T-cell (primary cell): Measurements from ENCODE around the gene SPTB. TPM values are rescaled to one million over a fixed set of nuclear protein-coding genes. Genes with fewer than 3 reads are reported as not detected.

ENCODE experiments used
- ATAC-seq, 4 experiments: fragments of 200-7000 bp in 3 of 4; fragments of 150-1000 bp in 1 of 4; cut with Tn5 transposase; replicated peaks in 1 of 4; 1 replicate in 3 of 4; 2 replicates in 1 of 4; pipeline ENCODE4 v1.10.0; 2021; ENCODE audit warnings: moderate library complexity in 3 of 4, mild to moderate bottlenecking in 2 of 4, moderate number of reproducible peaks in 1 of 4
- CTCF ChIA-PET, 2 donors: fragments of 300-600 bp; sonication (Branson Sonifier 250); formaldehyde crosslinking; loops; one replicate each; lab custom pipeline; 2022; ENCODE audit warnings: antibody characterized with exemption in 2 of 2; lab: Charles Lee
- POLR2A ChIA-PET, 2 donors: fragments of 300-600 bp; sonication (Branson Sonifier 250); formaldehyde crosslinking; loops; one replicate each; lab custom pipeline; 2022; ENCODE audit warnings: antibody characterized with exemption in 2 of 2; lab: Charles Lee
- DNase-seq, 35 experiments: peaks; one replicate each; pipeline versions ENCODE4 v3.0.0 to v3.0.0-alpha.2; 2013 to 2023
- H3K27ac ChIP-seq: one replicate; pipeline ENCODE4 v1.5.1; 2013; ENCODE audit warnings: low read length
- H3K27me3 ChIP-seq, 2 experiments: replicated peaks in 1 of 2; 1 replicate in 1 of 2; 2 replicates in 1 of 2; pipeline versions ENCODE4 v1.6.1 to v1.7.0; 2013; ENCODE audit warnings: low read length in 1 of 2, mixed read lengths in 1 of 2; ENCODE audit not compliant: control insufficient read depth in 2 of 2, insufficient read depth in 2 of 2; ENCODE audit errors: extremely low read depth in 1 of 2
- H3K36me3 ChIP-seq, 2 donors: 1 replicate in 1 of 2; 2 replicates in 1 of 2; pipeline versions ENCODE4 v1.6.1 to v1.7.0; 2013; ENCODE audit warnings: low read length in 1 of 2; ENCODE audit not compliant: control insufficient read depth in 2 of 2, insufficient read depth in 1 of 2; ENCODE audit errors: extremely low read depth in 1 of 2
- H3K4me1 ChIP-seq, 2 experiments: 1 replicate in 1 of 2; 2 replicates in 1 of 2; pipeline versions ENCODE4 v1.6.1 to v1.7.0; 2013; ENCODE audit warnings: low read length in 2 of 2, mixed read lengths in 1 of 2; ENCODE audit not compliant: insufficient read depth in 2 of 2, control insufficient read depth in 1 of 2; ENCODE audit errors: extremely low read depth in 1 of 2
- H3K4me3 ChIP-seq, 2 donors: 1 replicate in 1 of 2; 2 replicates in 1 of 2; pipeline versions ENCODE4 v1.5.1 to v1.7.0; 2013; ENCODE audit warnings: mild to moderate bottlenecking in 2 of 2, low read length in 1 of 2, moderate library complexity in 1 of 2; ENCODE audit not compliant: control insufficient read depth in 1 of 2; ENCODE audit errors: extremely low read depth in 1 of 2
- H3K9me3 ChIP-seq: 2 replicates; pipeline ENCODE4 v1.7.0; 2013
- H3K27ac Mint-ChIP-seq, 2 donors: one replicate each; pipeline ENCODE4 v1.8.0; 2020 to 2021; ENCODE audit warnings: mild to moderate bottlenecking in 2 of 2, mixed read lengths in 2 of 2
- H3K27me3 Mint-ChIP-seq, 2 donors: one replicate each; pipeline ENCODE4 v1.8.0; 2021 to 2022; ENCODE audit warnings: mixed read lengths in 2 of 2
- H3K36me3 Mint-ChIP-seq: one replicate; pipeline ENCODE4 v1.8.0; 2021; ENCODE audit warnings: mixed read lengths
- H3K4me1 Mint-ChIP-seq, 3 donors: one replicate each; pipeline ENCODE4 v1.8.0; 2020 to 2022; ENCODE audit warnings: mixed read lengths in 3 of 3, mild to moderate bottlenecking in 1 of 3
- H3K4me3 Mint-ChIP-seq, 3 donors: one replicate each; pipeline ENCODE4 v1.8.0; 2020 to 2022; ENCODE audit warnings: mild to moderate bottlenecking in 3 of 3, mixed read lengths in 3 of 3, moderate library complexity in 3 of 3
- H3K9me3 Mint-ChIP-seq, 3 donors: one replicate each; pipeline ENCODE4 v1.8.0; 2020 to 2022; ENCODE audit warnings: mixed read lengths in 3 of 3
- whole genome bisulfite sequencing: methylation state at CpG from one replicate; pipeline ENCODE4 v1.1.5; 2013; ENCODE audit warnings: missing lambda C conversion rate; ENCODE audit not compliant: insufficient coverage; 5-methylcytosine and 5-hydroxymethylcytosine counted together
- total RNA-seq, 35 experiments: library from RNA in 6 of 35; stranded (reverse) in 6 of 35; fragments of 120-200 nt in 1 of 35; gene quantifications; one replicate each; pipeline versions ENCODE4 v1.2.1 to v1.2.4 and lab custom pipeline; 2013 to 2026

SPTB gene
- total RNA-seq, 5 donors from 2014 or later (not counting 1 experiment from before 2014, with no cell fraction given) = 0.07 to 0.13 (median 0.09) TPM

GRCh38 chr14:64865109-64865508, 14.6 kb downstream of the SPTB start:
- ChIA-PET POLR2A (interaction anchor here (0.5 to 0.6 kb wide), 2 partner anchors 19 to 59 kb away, joined by 3 read pairs; no protein-coding TSS in a partner anchor), CTCF (interaction anchor here in 1 of 2 donors (1.5 kb wide), 1 partner anchor 27 kb away, joined by 4 read pairs; no protein-coding TSS in a partner anchor)
- DNase-seq (no peak), ATAC-seq (no peak)
- 100% methylated on average over 3 of the region's 6 CpGs for WGBS
- Histone ChIP-seq H3K27ac (no peak overlapping the region), H3K27me3 (peaks cover 0 to 12% of the 10 kb centered on the region in 2 experiments), H3K4me1 (no peaks in the 10 kb centered on the region), H3K9me3 (no peaks in the 10 kb centered on the region), H3K4me3 (no peak overlapping the region), H3K36me3 (no peaks in the 10 kb centered on the region)
- peaks cover 31 to 35% of the 10 kb centered on the region in 2 donors for H3K27me3 Mint-ChIP-seq
- H3K27ac Mint-ChIP-seq = no peak overlapping the region
- no peaks in the 10 kb centered on the region for H3K4me1 Mint-ChIP-seq
- H3K36me3 Mint-ChIP-seq = no peaks in the 10 kb centered on the region
- H3K9me3 Mint-ChIP-seq = no peaks in the 10 kb centered on the region
- H3K4me3 Mint-ChIP-seq = no peak overlapping the region

- ChIA-PET POLR2A (no interaction called here), CTCF (interaction anchor here in 1 of 2 donors (0.6 kb wide), 1 partner anchor 160 kb away, joined by 3 read pairs; the partner anchor contains the start of gene PLEKHG3)
- H3K4me1 ChIP-seq = no peaks in the 10 kb centered on the region
- no peaks in the 10 kb centered on the region for H3K36me3 ChIP-seq
- Mint-ChIP-seq H3K27me3 (peaks cover 28 to 38% of the 10 kb centered on the region in 2 donors), H3K4me3 (no peak overlapping the region), H3K27ac (no peak overlapping the region), H3K4me1 (no peaks in the 10 kb centered on the region), H3K9me3 (no peaks in the 10 kb centered on the region), H3K36me3 (no peaks in the 10 kb centered on the region)
- ATAC-seq = no peak
- H3K4me3 ChIP-seq = no peak overlapping the region
- H3K9me3 ChIP-seq = no peaks in the 10 kb centered on the region
- H3K27ac ChIP-seq = no peak overlapping the region
- no peak for DNase-seq
- WGBS = no CpG with 5 or more reads among the region's 1 CpG
- H3K27me3 ChIP-seq = peaks cover 0 to 8% of the 10 kb centered on the region in 2 experiments
Observed at GRCh38 chr14:64864258-64864657, 15.4 kb downstream of the SPTB start.

GRCh38 chr14:64861916-64862315, 17.8 kb downstream of the SPTB start:
- Mint-ChIP-seq H3K36me3 (no peaks in the 10 kb centered on the region), H3K9me3 (no peaks in the 10 kb centered on the region), H3K4me3 (no peak overlapping the region), H3K27ac (no peak overlapping the region), H3K4me1 (no peaks in the 10 kb centered on the region), H3K27me3 (peaks cover 19 to 30% of the 10 kb centered on the region in 2 donors)
- no peak overlapping the region for H3K4me3 ChIP-seq
- no peak overlapping the region for H3K27ac ChIP-seq
- ATAC-seq (no peak), DNase-seq (no peak)
- ChIA-PET POLR2A (interaction anchor here in 1 of 2 donors (0.6 kb wide), 1 partner anchor 14 kb away, joined by 3 read pairs; no protein-coding TSS in a partner anchor), CTCF (no interaction called here)
- no peaks in the 10 kb centered on the region for H3K4me1 ChIP-seq
- peaks cover 2 to 25% of the 10 kb centered on the region in 2 experiments for H3K27me3 ChIP-seq
- H3K36me3 ChIP-seq = no peaks in the 10 kb centered on the region
- H3K9me3 ChIP-seq = no peaks in the 10 kb centered on the region
- WGBS = 57% methylated on average over 2 of the region's 3 CpGs

GRCh38 chr14:64860039-64860438, 19.7 kb downstream of the SPTB start:
- no peak overlapping the region for H3K27ac ChIP-seq
- Mint-ChIP-seq H3K36me3 (no peaks in the 10 kb centered on the region), H3K27ac (no peak overlapping the region), H3K4me1 (no peaks in the 10 kb centered on the region), H3K27me3 (peaks cover 15 to 25% of the 10 kb centered on the region in 2 donors), H3K4me3 (no peak overlapping the region), H3K9me3 (no peaks in the 10 kb centered on the region)
- POLR2A ChIA-PET = no interaction called here
- no CpG with 5 or more reads among the region's 2 CpGs for WGBS
- H3K9me3 ChIP-seq = no peaks in the 10 kb centered on the region
- no peaks in the 10 kb centered on the region for H3K4me1 ChIP-seq
- H3K36me3 ChIP-seq = no peaks in the 10 kb centered on the region
- CTCF ChIA-PET = no interaction called here
- no peak for DNase-seq
- ATAC-seq = no peak
- H3K27me3 ChIP-seq = peaks cover 2 to 26% of the 10 kb centered on the region in 2 experiments
- no peak overlapping the region for H3K4me3 ChIP-seq

- peaks cover 2 to 37% of the 10 kb centered on the region in 2 experiments for H3K27me3 ChIP-seq
- no peaks in the 10 kb centered on the region for H3K4me1 Mint-ChIP-seq
- no peak overlapping the region for H3K27ac ChIP-seq
- CTCF ChIA-PET = interaction anchor here (0.6 to 0.9 kb wide), 2 partner anchors 185 to 554 kb away, joined by 3 to 5 read pairs; no protein-coding TSS in a partner anchor
- 74% methylated on average over 5 of the region's 11 CpGs for WGBS
- H3K27me3 Mint-ChIP-seq = peaks cover 13 to 21% of the 10 kb centered on the region in 2 donors
- no peak overlapping the region for H3K27ac Mint-ChIP-seq
- H3K36me3 ChIP-seq = no peaks in the 10 kb centered on the region
- no peaks in the 10 kb centered on the region for H3K36me3 Mint-ChIP-seq
- no peaks in the 10 kb centered on the region for H3K9me3 ChIP-seq
- H3K9me3 Mint-ChIP-seq = no peaks in the 10 kb centered on the region
- ATAC-seq (no peak), DNase-seq (no peak)
- H3K4me1 ChIP-seq = no peaks in the 10 kb centered on the region
- no peak overlapping the region for H3K4me3 Mint-ChIP-seq
- POLR2A ChIA-PET = interaction anchor here in 1 of 2 donors (0.7 kb wide), 1 partner anchor 107 kb away, joined by 7 read pairs; no protein-coding TSS in a partner anchor
- no peak overlapping the region for H3K4me3 ChIP-seq
Observed at GRCh38 chr14:64857979-64858744, 21.5 kb downstream of the SPTB start.

- H3K4me1 Mint-ChIP-seq = no peaks in the 10 kb centered on the region
Observed at GRCh38 chr14:64856529-64857445, 22.9 kb downstream of the SPTB start.

More at GRCh38 chr14:64856529-64857445, 22.9 kb downstream of the SPTB start:
- no peaks in the 10 kb centered on the region for H3K36me3 Mint-ChIP-seq
- DNase-seq (no peak), ATAC-seq (no peak)
- H3K4me3 Mint-ChIP-seq = no peak overlapping the region
- no peak overlapping the region for H3K27ac Mint-ChIP-seq
- H3K9me3 Mint-ChIP-seq = no peaks in the 10 kb centered on the region
- ChIA-PET CTCF (no interaction called here), POLR2A (no interaction called here)
- peaks cover 2 to 42% of the 10 kb centered on the region in 2 experiments for H3K27me3 ChIP-seq
- H3K36me3 ChIP-seq = no peaks in the 10 kb centered on the region
- H3K27ac ChIP-seq = no peak overlapping the region
- no peaks in the 10 kb centered on the region for H3K9me3 ChIP-seq
- 70% methylated on average over 5 of the region's 11 CpGs for WGBS
- no peaks in the 10 kb centered on the region for H3K4me1 ChIP-seq
- no peak overlapping the region for H3K4me3 ChIP-seq
- H3K27me3 Mint-ChIP-seq = peaks cover 12 to 23% of the 10 kb centered on the region in 2 donors
